ENCODE data around the gene LCE1E.

LCE1E gene

GRCh38 chr1:152761609-152762213 lies 24.3 kb upstream of the LCE1E start:
- H3K4me3 ChIP-seq (ENCODE audit: low read length, poor library complexity, severe bottlenecking) = no peak overlapping the region
- H3K9ac ChIP-seq (ENCODE audit: low read depth, low read length, poor library complexity, severe bottlenecking) = no peak overlapping the region
- TF ChIP-seq CTCF (conservative IDR thresholded peaks at IDR 0.05; ENCODE audit: low read length) (no peak), EZH2phosphoT487 (IDR thresholded peaks at IDR 0.05; ENCODE audit: borderline replicate concordance) (no peak)
- H3F3A ChIP-seq (ENCODE audit: low read depth) = no peaks in the 10 kb centered on the region
- no peaks in the 10 kb centered on the region for H4K20me1 ChIP-seq (ENCODE audit: insufficient read depth, low read length, poor library complexity, severe bottlenecking)
- no peaks in the 10 kb centered on the region for H3K9me2 ChIP-seq (replicated peaks; ENCODE audit: low read depth, low read length)
- H3K27me3 ChIP-seq (ENCODE audit: insufficient read depth, low read length, poor library complexity, severe bottlenecking) = no peaks in the 10 kb centered on the region
- no peaks in the 10 kb centered on the region for H3K4me1 ChIP-seq (ENCODE audit: insufficient read depth, low read length, poor library complexity, severe bottlenecking)
- no peak overlapping the region for H3K4me2 ChIP-seq (ENCODE audit: low read depth, low read length, poor library complexity, severe bottlenecking)
- no peaks in the 10 kb centered on the region for H3K79me2 ChIP-seq (ENCODE audit: insufficient read depth, low read length)
- no peak overlapping the region for H2AFZ ChIP-seq (ENCODE audit: low read length)
- no peaks in the 10 kb centered on the region for H3K36me3 ChIP-seq (ENCODE audit: insufficient read depth, low read length)
- H3K9me3 ChIP-seq (ENCODE audit: insufficient read depth, low read depth, low read length) = no peaks in the 10 kb centered on the region

GRCh38 chr1:152768847-152769533 lies 17.1 kb upstream of the LCE1E start:
- Histone ChIP-seq H3K79me2 (ENCODE audit: insufficient read depth, low read length) (no peaks in the 10 kb centered on the region), H3K9ac (ENCODE audit: low read depth, low read length, poor library complexity, severe bottlenecking) (no peak overlapping the region), H3K9me2 (replicated peaks; ENCODE audit: low read depth, low read length) (no peaks in the 10 kb centered on the region), H2AFZ (ENCODE audit: low read length) (no peak overlapping the region), H4K20me1 (ENCODE audit: insufficient read depth, low read length, poor library complexity, severe bottlenecking) (no peaks in the 10 kb centered on the region), H3K4me3 (ENCODE audit: low read length, poor library complexity, severe bottlenecking) (no peak overlapping the region), H3K4me2 (ENCODE audit: low read depth, low read length, poor library complexity, severe bottlenecking) (no peak overlapping the region), H3K36me3 (ENCODE audit: insufficient read depth, low read length) (no peaks in the 10 kb centered on the region), H3K27me3 (ENCODE audit: insufficient read depth, low read length, poor library complexity, severe bottlenecking) (no peaks in the 10 kb centered on the region), H3K4me1 (ENCODE audit: insufficient read depth, low read length, poor library complexity, severe bottlenecking) (no peaks in the 10 kb centered on the region), H3K9me3 (ENCODE audit: insufficient read depth, low read depth, low read length) (no peaks in the 10 kb centered on the region), H3F3A (ENCODE audit: low read depth) (no peaks in the 10 kb centered on the region)
- TF ChIP-seq CTCF (conservative IDR thresholded peaks at IDR 0.05; ENCODE audit: low read length) = no peak
- TF ChIP-seq EZH2phosphoT487 (IDR thresholded peaks at IDR 0.05; ENCODE audit: borderline replicate concordance) = no peak

GRCh38 chr1:152770411-152770810 lies 15.6 kb upstream of the LCE1E start:
- H3K9me2 ChIP-seq (replicated peaks; ENCODE audit: low read depth, low read length) = no peaks in the 10 kb centered on the region
- H3K36me3 ChIP-seq (ENCODE audit: insufficient read depth, low read length) = no peaks in the 10 kb centered on the region
- no peak overlapping the region for H3K9ac ChIP-seq (ENCODE audit: low read depth, low read length, poor library complexity, severe bottlenecking)
- no peak for TF ChIP-seq CTCF (conservative IDR thresholded peaks at IDR 0.05; ENCODE audit: low read length)
- no peak for TF ChIP-seq EZH2phosphoT487 (IDR thresholded peaks at IDR 0.05; ENCODE audit: borderline replicate concordance)
- no peak overlapping the region for H3K4me3 ChIP-seq (ENCODE audit: low read length, poor library complexity, severe bottlenecking)
- H2AFZ ChIP-seq (ENCODE audit: low read length) = no peak overlapping the region
- H3K9me3 ChIP-seq (ENCODE audit: insufficient read depth, low read depth, low read length) = no peaks in the 10 kb centered on the region
- H3K27me3 ChIP-seq (ENCODE audit: insufficient read depth, low read length, poor library complexity, severe bottlenecking) = no peaks in the 10 kb centered on the region
- no peaks in the 10 kb centered on the region for H3F3A ChIP-seq (ENCODE audit: low read depth)
- no peaks in the 10 kb centered on the region for H4K20me1 ChIP-seq (ENCODE audit: insufficient read depth, low read length, poor library complexity, severe bottlenecking)
- no peaks in the 10 kb centered on the region for H3K4me1 ChIP-seq (ENCODE audit: insufficient read depth, low read length, poor library complexity, severe bottlenecking)
- H3K4me2 ChIP-seq (ENCODE audit: low read depth, low read length, poor library complexity, severe bottlenecking) = no peak overlapping the region
- no peaks in the 10 kb centered on the region for H3K79me2 ChIP-seq (ENCODE audit: insufficient read depth, low read length)

Data from Loucy (cell line).